Activated T-helper 9 cell treated with anti-CD3 and anti-CD28 coated beads, Interleukin-2, amount 50 U/mL, for 16 hours (primary cell): ENCODE measurements around the gene VASP.

Experiments
- DNase-seq: peaks from one replicate; pipeline ENCODE4 v3.0.0-alpha.2; 2020; ENCODE audit warnings: low read depth

The VASP gene

DNA sequence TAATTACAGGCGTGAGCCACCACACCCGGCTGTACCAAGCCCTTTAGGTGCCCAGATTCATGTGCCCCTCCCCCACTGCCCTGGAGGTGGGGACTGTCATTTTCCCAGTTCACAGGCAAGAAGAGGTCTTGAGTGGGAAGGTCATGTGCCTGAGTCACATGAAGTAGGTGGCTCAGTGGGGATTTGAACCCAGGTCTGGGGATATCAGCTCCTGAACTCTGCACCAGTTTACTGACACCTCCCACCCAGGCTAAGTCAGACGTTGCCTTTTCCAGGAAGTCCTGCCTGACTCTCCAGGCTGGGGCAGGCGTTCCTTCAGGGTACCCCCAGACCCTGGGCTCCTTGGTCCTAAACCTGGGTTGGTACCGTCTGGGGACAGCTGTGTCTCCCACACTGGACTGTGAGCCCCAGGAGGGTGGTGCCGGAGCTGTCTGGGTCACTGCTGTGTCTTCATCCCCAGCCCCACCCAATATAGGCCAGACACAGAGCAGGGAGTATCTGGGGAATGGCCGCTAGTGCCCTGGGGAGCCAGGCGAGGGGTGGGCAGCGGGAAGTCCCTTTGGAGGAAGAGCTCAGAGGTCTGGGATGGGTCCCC lies 8.6 kb downstream of the VASP start:
- no peak for DNase-seq

DNA sequence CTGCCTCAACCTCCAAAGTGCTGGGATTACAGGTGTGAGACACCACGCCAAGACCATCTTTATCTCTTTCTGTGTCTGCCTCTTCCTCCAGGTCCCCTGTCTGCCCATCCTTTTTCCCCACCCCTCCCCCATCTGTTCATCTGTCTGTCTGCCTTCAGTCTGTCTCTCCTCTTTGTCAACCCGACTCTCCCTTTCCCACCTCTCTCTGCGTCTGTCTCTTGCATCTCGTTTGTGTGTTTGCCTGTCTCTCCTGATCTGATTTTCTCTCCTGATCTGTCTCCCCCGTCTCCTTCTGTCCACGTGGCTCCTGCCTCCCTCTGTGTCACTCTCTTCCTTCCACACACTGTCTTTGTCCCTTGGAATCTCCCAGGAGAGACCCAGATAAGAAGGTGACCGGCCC lies 10.0 kb downstream of the VASP start:
- DNase-seq = no peak

DNA sequence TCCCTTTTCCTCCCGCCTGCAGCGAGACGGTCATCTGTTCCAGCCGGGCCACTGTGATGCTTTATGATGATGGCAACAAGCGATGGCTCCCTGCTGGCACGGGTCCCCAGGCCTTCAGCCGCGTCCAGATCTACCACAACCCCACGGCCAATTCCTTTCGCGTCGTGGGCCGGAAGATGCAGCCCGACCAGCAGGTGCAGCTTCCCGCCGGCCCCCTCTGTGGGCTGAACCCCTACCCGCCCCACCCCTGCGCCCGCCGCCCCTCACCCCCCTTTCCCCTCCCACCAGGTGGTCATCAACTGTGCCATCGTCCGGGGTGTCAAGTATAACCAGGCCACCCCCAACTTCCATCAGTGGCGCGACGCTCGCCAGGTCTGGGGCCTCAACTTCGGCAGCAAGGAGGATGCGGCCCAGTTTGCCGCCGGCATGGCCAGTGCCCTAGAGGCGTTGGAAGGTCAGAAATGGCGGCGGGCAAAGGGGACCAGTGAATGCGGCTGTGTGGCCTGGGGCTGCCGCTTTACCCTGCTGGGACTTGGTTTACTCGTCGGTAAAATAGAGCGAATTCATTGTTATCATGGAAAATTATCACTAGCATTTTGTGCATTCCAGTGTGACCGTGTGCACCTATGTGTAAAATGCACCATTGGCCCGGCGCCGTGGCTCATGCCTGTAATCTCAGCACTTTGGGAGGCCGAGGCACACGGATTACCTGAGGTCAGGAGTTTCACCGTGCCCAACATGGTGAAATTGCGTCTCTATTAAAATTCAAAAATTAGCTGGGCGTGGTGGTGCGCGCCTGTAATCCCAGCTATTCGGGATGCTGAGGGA lies 10.6 kb downstream of the VASP start:
- no peak for DNase-seq

DNA sequence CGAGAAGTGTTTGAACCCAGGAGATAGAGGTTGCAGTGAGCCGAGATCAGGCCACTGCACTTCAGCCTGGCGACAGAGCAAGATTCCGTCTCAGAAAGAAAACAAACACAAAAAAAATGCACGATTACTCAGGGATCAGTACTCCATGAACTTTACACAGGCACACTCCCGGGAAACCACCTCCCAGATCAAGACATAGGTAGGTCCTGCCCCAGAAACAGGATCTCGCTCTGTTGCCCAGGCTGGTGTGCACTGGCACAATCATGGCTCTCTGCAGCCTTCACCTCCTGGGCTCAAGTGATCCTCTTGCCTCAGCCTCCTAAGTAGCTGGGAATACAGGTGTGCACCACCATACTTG lies 11.2 kb downstream of the VASP start:
- no peak for DNase-seq

DNA sequence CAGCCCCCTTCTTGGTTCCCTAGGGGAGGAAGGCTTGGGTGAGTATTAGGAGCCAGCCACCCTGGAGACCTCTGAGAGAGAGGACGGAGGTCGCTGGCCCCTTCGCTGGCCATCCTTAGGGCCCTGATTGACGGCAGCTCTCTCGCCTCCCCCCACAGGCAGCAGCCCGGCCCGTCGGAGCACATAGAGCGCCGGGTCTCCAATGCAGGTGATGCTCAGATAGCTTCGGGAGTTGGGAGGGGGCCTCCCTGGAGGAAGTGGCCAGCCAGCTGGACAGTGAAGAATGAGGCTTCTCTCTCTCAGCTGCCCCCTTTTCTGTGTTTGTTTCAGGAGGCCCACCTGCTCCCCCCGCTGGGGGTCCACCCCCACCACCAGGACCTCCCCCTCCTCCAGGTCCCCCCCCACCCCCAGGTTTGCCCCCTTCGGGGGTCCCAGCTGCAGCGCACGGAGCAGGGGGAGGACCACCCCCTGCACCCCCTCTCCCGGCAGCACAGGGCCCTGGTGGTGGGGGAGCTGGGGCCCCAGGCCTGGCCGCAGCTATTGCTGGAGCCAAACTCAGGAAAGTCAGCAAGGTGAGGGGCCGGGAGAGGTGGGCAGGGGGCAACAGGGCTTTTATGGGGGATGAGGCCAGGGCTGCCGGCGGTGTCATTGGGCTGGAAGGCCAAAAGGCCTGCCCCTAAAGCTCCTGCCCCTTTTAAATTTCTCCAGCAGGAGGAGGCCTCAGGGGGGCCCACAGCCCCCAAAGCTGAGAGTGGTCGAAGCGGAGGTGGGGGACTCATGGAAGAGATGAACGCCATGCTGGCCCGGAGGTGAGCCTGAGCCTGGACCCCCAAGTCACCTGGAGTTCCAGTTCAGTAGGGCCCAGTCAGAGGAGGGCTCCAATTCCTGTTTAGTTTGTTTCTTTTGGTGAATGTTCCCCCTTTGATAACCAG lies 15.0 kb downstream of the VASP start:
- DNase-seq = no peak

DNA sequence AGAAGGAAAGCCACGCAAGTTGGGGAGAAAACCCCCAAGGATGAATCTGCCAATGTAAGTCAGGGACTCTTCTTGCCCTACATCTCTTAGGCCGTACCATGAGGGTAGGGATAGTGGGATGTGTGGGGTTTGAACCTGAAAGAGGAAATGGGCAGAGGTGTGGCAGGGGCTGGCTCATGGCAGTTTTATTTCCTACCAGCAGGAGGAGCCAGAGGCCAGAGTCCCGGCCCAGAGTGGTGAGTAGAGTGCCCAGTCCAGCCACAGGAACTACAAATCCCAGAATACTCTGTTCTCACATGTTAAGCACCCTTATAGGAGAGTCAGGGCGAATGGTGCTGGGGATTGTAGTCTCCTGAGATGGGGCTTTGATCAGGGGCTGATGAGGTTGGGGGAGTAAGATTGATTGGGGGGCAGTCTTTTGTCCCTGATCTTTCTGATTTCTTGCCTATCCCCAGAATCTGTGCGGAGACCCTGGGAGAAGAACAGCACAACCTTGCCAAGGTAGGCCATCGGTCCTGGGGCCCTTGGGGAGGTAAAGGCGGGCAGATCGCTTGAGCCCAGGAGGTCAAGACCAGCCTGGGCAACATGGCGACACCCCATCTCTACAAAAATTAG lies 16.5 kb downstream of the VASP start:
- DNase-seq = peak; percentile 45

DNA sequence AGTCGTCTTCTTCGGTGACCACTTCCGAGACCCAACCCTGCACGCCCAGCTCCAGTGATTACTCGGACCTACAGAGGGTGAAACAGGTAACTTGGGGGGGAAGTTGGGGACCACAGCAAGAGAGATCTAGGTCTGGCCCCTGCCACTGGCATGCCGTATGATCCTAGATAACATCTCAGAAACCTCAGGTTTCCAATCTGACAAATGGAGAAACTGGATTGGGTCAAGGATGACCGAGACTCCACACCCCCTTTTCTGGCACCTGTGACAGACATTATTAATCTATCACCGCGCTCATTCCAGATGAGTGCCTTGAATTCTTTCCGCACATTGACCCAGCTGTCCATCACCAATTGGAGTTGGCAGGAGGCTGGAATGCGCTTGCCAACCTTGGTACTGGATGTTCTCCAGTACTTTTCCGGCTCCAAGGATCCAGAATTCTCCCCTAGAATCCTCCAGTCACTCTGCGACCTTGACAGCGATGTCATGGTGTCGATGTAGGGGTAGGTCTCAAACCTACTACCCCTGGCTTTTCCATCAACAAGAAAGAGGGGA lies 17.4 kb downstream of the VASP start:
- DNase-seq = no peak

DNA sequence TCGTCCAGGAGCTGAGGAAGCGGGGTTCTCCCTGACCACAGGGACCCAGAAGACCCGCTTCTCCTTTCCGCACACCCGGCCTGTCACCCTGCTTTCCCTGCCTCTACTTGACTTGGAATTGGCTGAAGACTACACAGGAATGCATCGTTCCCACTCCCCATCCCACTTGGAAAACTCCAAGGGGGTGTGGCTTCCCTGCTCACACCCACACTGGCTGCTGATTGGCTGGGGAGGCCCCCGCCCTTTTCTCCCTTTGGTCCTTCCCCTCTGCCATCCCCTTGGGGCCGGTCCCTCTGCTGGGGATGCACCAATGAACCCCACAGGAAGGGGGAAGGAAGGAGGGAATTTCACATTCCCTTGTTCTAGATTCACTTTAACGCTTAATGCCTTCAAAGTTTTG lies 18.9 kb downstream of the VASP start:
- no peak for DNase-seq

DNA sequence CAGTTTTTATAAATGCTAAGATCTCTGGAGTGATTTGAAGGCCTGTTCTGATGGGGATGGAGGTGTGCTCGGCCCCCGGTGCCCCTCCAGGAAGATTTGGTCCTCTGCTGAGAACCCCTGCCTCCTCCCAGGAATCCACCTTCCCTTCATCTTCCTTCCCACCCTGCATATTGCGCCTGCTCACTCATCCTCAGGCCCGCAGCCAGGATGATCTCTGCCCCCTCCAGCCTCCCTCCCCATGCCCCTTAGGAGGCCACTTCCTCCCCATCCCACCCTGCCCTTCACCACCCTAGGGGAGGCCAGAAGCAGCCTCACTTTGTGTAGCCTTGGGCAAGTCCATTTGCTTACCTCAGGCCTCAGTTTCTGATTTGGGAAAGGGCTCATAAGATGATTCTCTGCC lies 19.7 kb downstream of the VASP start:
- no peak for DNase-seq

DNA sequence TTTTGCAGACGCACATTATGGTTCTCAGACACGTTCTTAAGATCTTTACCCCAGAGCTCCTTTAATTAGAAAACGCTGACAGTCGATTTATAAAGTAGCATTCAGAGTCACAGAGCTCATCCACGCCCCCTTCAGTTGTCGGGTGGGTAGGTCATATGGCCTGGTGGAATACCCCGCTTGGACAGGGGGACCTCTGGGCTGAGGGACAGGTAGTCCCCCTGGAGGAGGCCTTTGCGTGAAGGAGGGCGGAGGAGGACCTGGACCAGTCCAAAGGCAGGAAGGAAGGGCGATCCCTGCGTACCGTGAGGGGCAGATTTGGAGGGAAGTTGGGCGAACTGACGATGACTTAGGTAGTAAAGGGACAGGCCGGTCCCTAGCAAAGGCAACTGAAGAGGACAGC lies 20.5 kb downstream of the VASP start:
- no peak for DNase-seq

DNA sequence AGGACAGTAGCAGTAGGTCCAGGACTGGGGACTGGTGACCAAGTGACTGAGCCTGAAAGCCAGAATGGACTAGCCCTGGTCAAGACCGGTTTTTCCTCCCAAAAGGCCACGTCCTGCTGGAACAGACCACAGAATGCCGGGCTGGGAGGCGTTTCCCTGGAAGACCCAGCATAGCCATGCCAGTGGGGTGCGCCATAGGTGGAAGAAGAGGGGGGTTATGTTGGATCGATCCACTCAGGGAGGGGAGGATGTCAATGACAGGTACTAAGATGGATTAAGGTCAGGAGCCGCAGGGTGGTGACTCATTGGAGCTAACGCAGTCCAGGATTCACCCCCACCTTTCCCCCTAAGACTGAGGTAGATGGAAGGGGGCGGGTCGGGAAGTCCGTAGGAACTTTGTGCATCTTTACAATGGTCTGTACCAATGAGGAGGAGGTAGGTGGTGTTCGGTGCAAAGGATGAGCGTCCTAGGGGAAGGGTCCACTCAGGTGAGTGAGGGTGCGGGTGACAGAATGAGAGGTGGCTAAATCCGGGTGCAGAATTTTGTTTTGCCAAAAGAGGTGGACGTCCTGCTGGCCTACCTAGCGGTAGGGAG lies 21.0 kb downstream of the VASP start:
- no peak for DNase-seq

DNA sequence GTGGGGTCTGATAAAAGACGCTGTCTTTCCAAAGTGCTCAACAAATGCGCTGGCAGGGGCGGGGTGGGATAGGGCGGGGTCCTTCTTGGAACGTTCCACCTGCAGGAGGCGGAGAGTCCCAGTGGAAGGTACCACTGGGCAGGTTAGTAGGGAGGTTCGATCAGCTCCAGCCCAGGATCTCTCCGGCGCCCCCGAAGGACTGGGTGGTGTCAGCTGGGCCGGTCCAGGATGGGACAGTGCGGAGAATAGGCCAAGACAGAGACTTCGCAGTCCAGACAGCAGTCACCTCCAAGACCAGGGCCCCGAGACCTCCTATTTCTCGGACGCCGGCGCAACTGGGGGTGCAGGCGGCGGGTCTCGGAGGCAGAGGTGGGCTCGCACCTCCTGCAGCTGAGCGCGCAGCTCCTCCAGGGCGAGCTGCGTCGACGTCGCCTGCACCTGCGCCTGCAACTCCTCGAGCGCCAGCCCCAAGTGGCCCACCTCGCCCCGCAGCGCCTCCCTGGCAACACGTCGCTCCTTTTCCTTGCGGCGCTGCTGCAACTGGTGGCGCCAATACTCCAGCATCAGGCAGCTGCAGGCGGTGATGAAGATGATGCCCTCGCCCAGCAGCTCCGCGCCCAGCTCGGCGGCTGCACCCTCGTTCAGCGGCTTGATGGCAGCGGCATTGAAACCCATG lies 21.6 kb downstream of the VASP start:
- no peak for DNase-seq

DNA sequence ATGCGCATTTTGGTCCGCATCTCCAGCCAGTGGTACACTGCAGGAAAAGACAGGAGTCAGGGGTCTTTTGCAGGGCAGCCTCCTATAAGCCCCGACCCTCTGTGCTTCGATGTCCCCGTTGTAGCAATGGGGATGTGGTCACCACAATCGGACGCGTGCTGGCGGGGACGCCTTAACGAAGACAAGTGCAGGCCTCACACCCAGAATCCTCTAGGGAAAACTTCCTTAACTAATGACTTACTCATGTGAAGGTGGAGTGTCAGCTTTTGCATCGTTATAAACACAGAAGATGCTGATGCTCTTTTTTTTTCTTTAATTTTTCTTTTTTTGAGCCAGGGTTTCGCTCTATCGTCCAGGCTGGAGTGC lies 22.1 kb downstream of the VASP start:
- DNase-seq = no peak

DNA sequence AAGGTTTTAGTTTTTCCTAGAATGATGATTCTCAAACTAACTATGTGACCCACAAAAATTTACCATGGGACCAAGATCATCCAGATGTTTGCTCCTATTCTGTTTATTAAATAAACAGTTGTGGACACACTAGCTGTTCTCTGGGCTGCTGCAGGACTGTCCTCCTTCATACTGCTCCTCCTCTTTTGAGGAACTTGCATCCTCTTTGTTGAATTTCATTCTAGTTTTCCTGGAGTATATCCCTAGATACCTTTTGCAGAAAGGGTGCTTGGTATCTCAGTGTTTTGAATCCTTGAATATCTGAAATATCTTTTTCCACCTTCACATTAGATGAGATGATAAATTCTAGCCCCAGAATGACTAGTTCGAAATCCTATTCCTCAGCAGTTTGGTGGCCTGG lies 24.1 kb downstream of the VASP start:
- no peak for DNase-seq

DNA sequence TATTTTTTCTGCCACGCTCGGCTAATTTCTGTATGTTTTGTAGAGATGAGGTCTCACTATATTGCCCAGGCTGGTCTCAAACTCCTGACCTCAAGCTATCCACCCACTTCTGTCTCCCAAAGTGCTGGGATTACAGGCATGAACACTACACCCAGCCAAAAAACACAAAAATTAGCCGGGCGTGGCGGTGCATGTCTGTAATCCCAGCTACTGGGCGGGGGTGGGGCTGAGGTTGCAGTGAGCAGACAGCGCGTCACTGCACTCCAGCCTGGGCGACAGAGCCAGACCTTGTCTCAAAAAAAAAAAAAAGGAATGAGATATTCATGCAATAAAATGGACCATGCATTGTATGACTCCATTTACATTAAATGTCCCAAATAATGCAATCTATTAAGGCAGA lies 32.2 kb downstream of the VASP start:
- DNase-seq = no peak

DNA sequence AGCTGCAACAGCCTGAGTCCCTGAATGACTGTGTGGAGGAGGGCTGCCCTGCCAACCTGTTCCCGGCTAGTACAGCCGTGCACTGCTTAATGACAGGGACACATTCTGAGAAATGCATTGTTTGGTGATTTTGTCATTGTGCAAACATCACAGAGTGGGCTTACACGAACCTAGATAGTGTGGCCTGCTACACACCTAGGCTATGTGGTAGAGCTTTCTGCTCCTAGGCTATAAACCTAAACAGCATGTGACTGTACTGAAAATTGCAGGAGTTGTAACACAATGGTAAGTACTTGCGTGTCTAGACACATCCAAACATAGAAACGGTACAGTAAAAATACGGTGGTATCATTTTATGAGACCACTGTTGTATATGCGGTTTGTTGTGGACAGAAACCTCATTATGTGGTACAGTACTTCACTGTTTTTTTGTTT lies 35.0 kb downstream of the VASP start:
- no peak for DNase-seq

DNA sequence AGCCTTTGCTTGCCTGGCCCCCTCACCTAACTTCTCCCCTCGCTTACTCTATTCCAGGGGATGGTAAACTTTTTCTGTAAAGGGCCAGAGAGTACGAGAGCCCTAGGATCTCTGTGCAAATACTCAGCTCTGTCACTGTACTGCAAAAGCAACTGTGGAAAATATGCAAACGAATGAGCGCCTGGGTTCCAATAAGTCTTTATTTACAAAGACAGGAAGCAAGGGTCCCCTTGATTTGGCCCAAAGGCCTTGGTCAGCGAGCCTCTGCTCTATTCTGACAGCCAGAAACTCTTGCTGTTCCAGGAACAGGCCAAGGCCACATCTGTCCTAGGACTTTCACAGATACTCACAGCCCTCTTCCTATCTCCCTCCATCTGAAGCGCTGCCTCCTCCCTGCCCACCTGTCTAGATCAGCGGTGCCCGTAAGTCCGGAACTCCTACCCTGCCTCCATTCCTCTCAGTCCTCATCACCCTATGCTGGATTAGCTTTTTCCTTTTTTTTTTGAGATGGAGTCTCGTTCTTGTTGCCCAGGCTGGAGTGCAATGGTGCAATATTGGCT lies 40.0 kb downstream of the VASP start:
- no peak for DNase-seq

DNA sequence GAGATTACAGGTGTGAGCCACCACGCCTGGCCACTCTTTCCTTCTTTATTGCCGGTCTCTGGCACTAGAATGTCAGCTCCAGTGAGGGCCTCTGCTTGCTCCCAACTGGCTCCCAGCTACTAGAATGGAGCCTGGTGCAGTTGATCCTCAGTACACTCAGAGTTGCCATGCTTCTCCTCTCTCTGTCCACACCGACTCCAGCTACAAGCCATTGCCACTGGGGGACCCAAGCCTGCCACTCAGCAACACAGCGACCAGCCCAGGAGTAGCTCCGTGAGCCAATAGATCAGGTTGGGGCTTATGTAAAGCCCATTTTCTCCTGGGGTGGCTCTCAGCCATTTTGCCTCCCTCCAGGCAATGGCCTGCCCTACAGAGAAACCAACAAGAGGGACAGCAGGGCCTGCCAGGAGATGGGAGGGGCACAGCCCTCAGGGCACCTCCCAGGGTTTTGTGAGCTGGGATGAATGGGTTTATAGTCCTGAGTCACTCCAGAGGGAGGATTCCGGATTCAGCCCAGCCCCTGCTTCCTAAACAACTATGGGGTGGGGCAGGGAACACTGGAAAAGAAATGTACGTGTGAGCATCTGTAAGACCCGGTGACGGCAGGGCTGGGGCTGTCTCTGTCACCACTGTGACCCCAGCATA lies 40.8 kb downstream of the VASP start:
- no peak for DNase-seq

DNA sequence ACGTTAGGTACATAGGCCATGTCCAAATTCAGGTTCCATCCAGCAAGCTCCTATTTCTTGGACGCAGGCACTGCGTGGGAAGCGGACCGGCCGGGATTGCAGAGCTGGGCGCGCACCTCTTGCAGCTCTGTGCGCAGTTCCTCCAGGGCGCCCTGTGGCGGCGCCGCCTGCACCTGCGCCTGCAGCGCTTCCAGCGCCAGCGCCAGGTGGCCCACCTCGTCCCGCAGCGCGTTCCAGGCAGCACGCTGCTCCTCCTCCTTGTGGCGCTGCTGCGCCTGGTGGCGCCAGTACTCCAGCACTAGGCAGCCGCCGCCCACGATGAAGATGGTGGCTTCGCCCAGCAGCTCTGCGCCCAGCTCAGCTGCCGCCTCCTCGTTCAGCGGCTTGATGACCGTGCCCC lies 46.2 kb downstream of the VASP start:
- no peak for DNase-seq

DNA sequence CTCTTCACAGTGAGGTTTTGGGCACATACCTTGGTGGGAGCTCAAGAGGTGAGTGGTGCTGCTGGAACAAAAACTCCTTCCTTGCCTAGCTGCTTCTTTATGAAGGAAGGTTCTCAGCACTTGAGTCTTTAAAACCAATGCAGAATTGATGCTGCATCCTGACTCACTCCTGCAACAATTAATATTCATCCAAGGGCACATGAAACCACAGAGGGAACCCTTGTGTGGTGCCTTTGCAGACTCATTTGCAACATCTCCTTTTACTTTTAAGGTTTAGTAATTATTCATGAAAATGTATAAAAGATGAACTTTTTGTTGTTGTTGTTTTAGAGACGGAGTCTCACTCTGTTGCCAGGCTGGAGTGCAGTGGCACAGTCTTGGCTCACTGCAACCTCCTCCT lies 47.2 kb downstream of the VASP start:
- no peak for DNase-seq
